H1 (cell line): ENCODE data around the gene ERLEC1. TPM values are rescaled to one million over a fixed set of nuclear protein-coding genes. Genes with fewer than 3 reads are reported as not detected.

Source experiments
- CTCF ChIA-PET: fragments of 300-600 bp; sonication (Branson Sonifier 250); formaldehyde crosslinking; loops from one replicate; lab custom pipeline; 2021; ENCODE audit not compliant: partially characterized antibody; lab: Charles Lee
- POLR2A ChIA-PET: fragments of 300-600 bp; sonication (Branson Sonifier 250); formaldehyde crosslinking; loops from one replicate; lab custom pipeline; 2021; ENCODE audit warnings: inconsistent platforms; ENCODE audit not compliant: partially characterized antibody; lab: Charles Lee
- DNase-seq, 2 experiments: peaks; one replicate each; pipeline versions ENCODE4 v3.0.0 to v3.0.0-alpha.2; 2010 to 2022; ENCODE audit warnings: low spot score in 2 of 2, low read depth in 1 of 2, mixed read lengths in 1 of 2
- FAIRE-seq: peaks from 2 replicates; lab custom pipeline; 2011; peaks lifted over from hg19 to GRCh38; lab: Jason Lieb, UNC
- H2AFZ ChIP-seq: 2 replicates; pipeline ENCODE4 v1.8.1; 2012; ENCODE audit warnings: low read length, inconsistent platforms
- H2AK5ac ChIP-seq: 2 replicates; pipeline ENCODE4 v1.6.1; 2013; ENCODE audit warnings: low read depth, low read length
- H2BK120ac ChIP-seq: replicated peaks from 2 replicates; pipeline ENCODE3; 2013; ENCODE audit warnings: low read depth, low read length, inconsistent platforms
- H2BK12ac ChIP-seq: 2 replicates; pipeline ENCODE4 v1.6.1; 2013; ENCODE audit warnings: low read depth, low read length
- H2BK15ac ChIP-seq: 2 replicates; pipeline ENCODE4 v1.6.1; 2013; ENCODE audit warnings: low read length
- H2BK20ac ChIP-seq: 2 replicates; pipeline ENCODE4 v1.6.1; 2013; ENCODE audit warnings: low read length
- H2BK5ac ChIP-seq: 2 replicates; pipeline ENCODE4 v1.6.1; 2013; ENCODE audit warnings: low read depth, low read length
- H3K14ac ChIP-seq: 2 replicates; pipeline ENCODE4 v1.6.1; 2013; ENCODE audit warnings: inconsistent platforms; ENCODE audit not compliant: insufficient read length
- H3K18ac ChIP-seq: 2 replicates; pipeline ENCODE4 v1.6.1; 2013; ENCODE audit warnings: low read length; ENCODE audit errors: extremely low read depth
- H3K23ac ChIP-seq: 2 replicates; pipeline ENCODE4 v1.6.1; 2013; ENCODE audit warnings: inconsistent platforms; ENCODE audit not compliant: insufficient read length
- H3K23me2 ChIP-seq: 2 replicates; pipeline ENCODE4 v1.6.1; 2013; ENCODE audit warnings: low read depth, low read length
- H3K27ac ChIP-seq: 2 replicates; pipeline ENCODE4 v1.6.1; 2011; ENCODE audit warnings: low read depth, low read length, inconsistent platforms
- H3K27me3 ChIP-seq, 4 experiments: replicated peaks in 1 of 4; 1 replicate in 1 of 4; 2 replicates in 3 of 4; pipeline versions ENCODE4 v1.6.1 to v1.8.1; 2011 to 2013; ENCODE audit warnings: low read length in 3 of 4, mild to moderate bottlenecking in 3 of 4, inconsistent platforms in 2 of 4, mixed read lengths in 2 of 4, moderate library complexity in 1 of 4; ENCODE audit not compliant: control insufficient read depth in 3 of 4, insufficient read depth in 3 of 4; ENCODE audit errors: extremely low read depth in 1 of 4
- H3K36me3 ChIP-seq, 4 experiments: 2 replicates each; pipeline versions ENCODE4 v1.6.1 to v1.8.1; 2011 to 2013; ENCODE audit warnings: mild to moderate bottlenecking in 4 of 4, low read length in 3 of 4, moderate library complexity in 2 of 4, control low read depth in 1 of 4, inconsistent platforms in 1 of 4; ENCODE audit not compliant: insufficient read depth in 4 of 4, control insufficient read depth in 2 of 4
- H3K4ac ChIP-seq: replicated peaks from 2 replicates; pipeline ENCODE3; 2013; ENCODE audit warnings: low read length, low read depth, mixed read lengths, inconsistent platforms; ENCODE audit not compliant: insufficient read length
- H3K4me1 ChIP-seq, 4 experiments: replicated peaks in 1 of 4; 1 replicate in 1 of 4; 2 replicates in 3 of 4; pipeline versions ENCODE4 v1.6.1 to v1.8.1; 2011 to 2013; ENCODE audit warnings: low read length in 3 of 4, inconsistent platforms in 2 of 4, mixed read lengths in 1 of 4; ENCODE audit not compliant: insufficient read depth in 4 of 4, control insufficient read depth in 3 of 4
- H3K4me2 ChIP-seq, 2 experiments: 2 replicates each; pipeline versions ENCODE4 v1.6.1 to v1.8.1; 2011 to 2013; ENCODE audit warnings: low read depth in 2 of 2, low read length in 2 of 2, control low read depth in 1 of 2, inconsistent platforms in 1 of 2, mild to moderate bottlenecking in 1 of 2; ENCODE audit not compliant: insufficient read depth in 1 of 2
- H3K4me3 ChIP-seq, 4 experiments: fragments of 200-600, 300-600 bp in 1 of 4; sonication (generic), shearing (Covaris generic), sonication (Bioruptor Twin) in 1 of 4; 2 replicates each; pipeline versions ENCODE4 v1.5.1 to v1.8.1; 2011 to 2016; ENCODE audit warnings: low read length in 4 of 4, low read depth in 3 of 4, control low read depth in 2 of 4, inconsistent platforms in 2 of 4, mild to moderate bottlenecking in 2 of 4, mixed read lengths in 1 of 4, moderate library complexity in 1 of 4; ENCODE audit not compliant: insufficient read depth in 2 of 4; ENCODE audit errors: extremely low read depth in 1 of 4
- H3K56ac ChIP-seq: replicated peaks from 2 replicates; pipeline ENCODE3; 2013; ENCODE audit warnings: low read depth, mild to moderate bottlenecking, mixed read lengths, low read length, inconsistent platforms; ENCODE audit not compliant: insufficient read length
- H3K79me1 ChIP-seq: 2 replicates; pipeline ENCODE4 v1.6.1; 2013; ENCODE audit warnings: low read depth, low read length, control low read depth
- H3K79me2 ChIP-seq, 2 experiments: 2 replicates each; pipeline versions ENCODE4 v1.6.1 to v1.8.1; 2012 to 2013; ENCODE audit warnings: low read length in 2 of 2, mild to moderate bottlenecking in 2 of 2, inconsistent platforms in 1 of 2; ENCODE audit not compliant: insufficient read depth in 2 of 2, control insufficient read depth in 1 of 2
- H3K9ac ChIP-seq, 4 experiments: replicated peaks in 1 of 4; 1 replicate in 1 of 4; 2 replicates in 3 of 4; pipeline versions ENCODE4 v1.6.1 to v1.8.1; 2011 to 2013; ENCODE audit warnings: low read depth in 3 of 4, low read length in 3 of 4, control low read depth in 2 of 4, mild to moderate bottlenecking in 2 of 4, moderate library complexity in 2 of 4, inconsistent platforms in 1 of 4; ENCODE audit errors: extremely low read depth in 1 of 4
- H3K9me3 ChIP-seq, 2 experiments: 2 replicates each; pipeline versions ENCODE4 v1.6.1 to v1.8.1; 2012 to 2013; ENCODE audit warnings: mild to moderate bottlenecking in 2 of 2, moderate library complexity in 2 of 2, control low read depth in 1 of 2, inconsistent platforms in 1 of 2, low read depth in 1 of 2, low read length in 1 of 2, mixed read lengths in 1 of 2; ENCODE audit not compliant: insufficient read depth in 2 of 2
- H4K20me1 ChIP-seq, 2 experiments: replicated peaks in 1 of 2; 2 replicates each; pipeline versions ENCODE3 to v1.8.1; 2011 to 2013; ENCODE audit warnings: inconsistent platforms in 2 of 2, low read length in 2 of 2, mild to moderate bottlenecking in 1 of 2; ENCODE audit not compliant: insufficient read depth in 2 of 2, control insufficient read depth in 1 of 2
- H4K5ac ChIP-seq: 2 replicates; pipeline ENCODE4 v1.6.1; 2013; ENCODE audit warnings: low read length, low read depth, mixed read lengths, inconsistent platforms; ENCODE audit not compliant: insufficient read length
- H4K8ac ChIP-seq: 2 replicates; pipeline ENCODE4 v1.8.0; 2013; ENCODE audit warnings: mild to moderate bottlenecking, moderate library complexity, low read length, inconsistent platforms; ENCODE audit not compliant: insufficient read depth; ENCODE audit errors: extremely low read depth
- H4K91ac ChIP-seq: replicated peaks from 2 replicates; pipeline ENCODE3; 2013; ENCODE audit warnings: low read length, mixed read lengths, inconsistent platforms; ENCODE audit not compliant: insufficient read length
- ASH2L ChIP-seq: fragments of 200-600, 300-600 bp; sonication (generic); IDR thresholded peaks from one replicate; pipeline ENCODE4 v1.7.1; 2017; ENCODE audit warnings: low read length
- CBX8 ChIP-seq: fragments of 300-800, 300-1000 bp; sonication (generic); IDR thresholded peaks from 2 replicates; pipeline ENCODE4 v1.7.1; 2016; ENCODE audit warnings: low read depth, low read length, borderline replicate concordance
- CREB1 ChIP-seq: IDR thresholded peaks from 2 replicates; pipeline ENCODE4 v1.6.1; 2012; ENCODE audit warnings: inconsistent platforms
- HDAC6 ChIP-seq: IDR thresholded peaks from one replicate; pipeline ENCODE4 v1.7.1; 2012; ENCODE audit warnings: low read depth, mild to moderate bottlenecking, inconsistent platforms, low read length, moderate library complexity
- KDM4A ChIP-seq: IDR thresholded peaks from one replicate; pipeline ENCODE4 v1.7.1; 2012; ENCODE audit warnings: low read depth, mild to moderate bottlenecking, moderate library complexity, low read length, inconsistent platforms; ENCODE audit not compliant: severe bottlenecking
- NANOG ChIP-seq: IDR thresholded peaks from 2 replicates; pipeline ENCODE4 v1.6.1; 2011; ENCODE audit warnings: low read length, low read depth, mild to moderate bottlenecking, inconsistent platforms; ENCODE audit not compliant: insufficient read depth, poor library complexity, severe bottlenecking
- POLR2AphosphoS5 ChIP-seq: IDR thresholded peaks from 2 replicates; pipeline ENCODE4 v1.6.1; 2011; ENCODE audit warnings: low read depth, low read length
- RNF2 ChIP-seq: fragments of 200-900, 300-1000 bp; sonication (generic); IDR thresholded peaks from 2 replicates; pipeline ENCODE4 v1.7.1; 2016; ENCODE audit warnings: borderline replicate concordance, low read depth, mild to moderate bottlenecking, antibody characterized with exemption, low read length; ENCODE audit not compliant: poor library complexity, severe bottlenecking; ENCODE audit errors: missing control alignments
- SP1 ChIP-seq: IDR thresholded peaks from 2 replicates; pipeline ENCODE4 v1.6.1; 2011; ENCODE audit warnings: low read depth, low read length
- SP4 ChIP-seq: IDR thresholded peaks from 2 replicates; pipeline ENCODE4 v1.6.1; 2012; ENCODE audit warnings: low read length, inconsistent platforms
- WGBS, 2 experiments: shearing (Covaris generic) in 1 of 2; methylation state at CpG; one replicate each; pipeline versions ENCODE4 v1.1.6 to v1.1.7; 2013 to 2015; ENCODE audit warnings: low lambda C conversion rate in 2 of 2, mixed read lengths in 2 of 2, inconsistent platforms in 1 of 2, low coverage in 1 of 2, missing lambda C conversion rate in 1 of 2; ENCODE audit not compliant: insufficient replicate concordance in 2 of 2, insufficient coverage in 1 of 2, insufficient read length in 1 of 2; ENCODE audit errors: extremely low coverage in 1 of 2, missing lambda C conversion rate in 1 of 2; 5-methylcytosine and 5-hydroxymethylcytosine counted together
- polyA plus RNA-seq, 7 experiments: library from polyadenylated mRNA; depleted of rRNA in 3 of 7; stranded (reverse) in 5 of 7; unstranded in 2 of 7; fragments of >200 nt in 5 of 7; fragments of 200-250 nt in 2 of 7; gene quantifications; 1 replicate in 5 of 7; 2 replicates in 1 of 7; 4 replicates in 1 of 7; pipeline versions ENCODE4 v1.2.1 to v1.2.3, GENCODE V29; 2011 to 2013; ENCODE audit warnings: missing spikeins in 2 of 7, mixed read lengths in 2 of 7
- total RNA-seq: library from RNA; stranded (reverse); fragmentation: NEBNext Ultra II Directional; extraction: Animal tissue kit (Norgen Biotek cat#: 25700); gene quantifications from 2 replicates; pipeline ENCODE4 v1.2.1, GENCODE V29; 2021

ERLEC1 gene
- total and polyA plus RNA-seq, 2 of the 8 experiments (the other 6 are each of a cell fraction or from before 2014, with no cell fraction given): 12.9 to 26.7 TPM

DNA sequence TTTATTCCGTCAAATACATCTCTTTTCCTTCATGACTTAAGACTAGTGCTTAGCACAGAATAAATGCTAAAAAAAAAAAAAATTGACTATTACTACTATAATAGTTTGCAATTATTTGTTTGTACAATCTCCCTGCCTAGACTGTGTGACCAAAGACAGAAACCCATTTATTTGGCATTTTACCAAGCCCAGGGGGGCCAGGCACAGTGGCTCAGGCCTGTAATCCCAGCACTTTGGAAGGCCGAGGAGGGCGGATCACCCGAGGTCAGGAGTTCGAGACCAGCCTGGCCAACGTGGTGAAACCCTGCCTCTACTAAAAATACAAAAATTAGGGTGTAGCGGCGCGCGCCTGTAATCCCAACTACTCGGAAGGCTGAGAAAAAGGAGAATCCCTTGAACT lies 1.5 kb upstream of the ERLEC1 start:
- no peak overlapping the region for H3K4ac ChIP-seq
- TF ChIP-seq SP1: no peak
- TF ChIP-seq RNF2: no peak
- no peak for TF ChIP-seq CREB1
- no peak for TF ChIP-seq ASH2L
- TF ChIP-seq KDM4A: no peak
- no peak for TF ChIP-seq SP4
- no peak for TF ChIP-seq POLR2AphosphoS5
- no peak for TF ChIP-seq NANOG
- TF ChIP-seq CBX8: no peak
- TF ChIP-seq HDAC6: no peak
- no peak overlapping the region for H2AFZ ChIP-seq
- H3K9ac ChIP-seq: peak overlapping the region in 2 of 4 experiments; percentile 97 to 98; a peak in 3 of 7 replicates
- no peak overlapping the region for H2BK15ac ChIP-seq
- H2BK5ac ChIP-seq: no peak overlapping the region
- H3K79me2 ChIP-seq: peaks cover 24 to 87% of the 10 kb centered on the region in 2 experiments
- H3K27ac ChIP-seq: no peak overlapping the region
- no peak overlapping the region for H2BK12ac ChIP-seq
- DNase-seq (no peak), FAIRE-seq (no peak)
- H3K79me1 ChIP-seq: peaks cover 8% of the 10 kb centered on the region
- no peak overlapping the region for H4K91ac ChIP-seq
- no peak overlapping the region for H3K56ac ChIP-seq
- peaks cover 0 to 14% (median 3%) of the 10 kb centered on the region in 4 experiments; a peak in 4 of 7 replicates for H3K4me1 ChIP-seq
- H3K4me3 ChIP-seq: peak overlapping the region; percentile 79 to 100 (median 98); a peak in 7 of 8 replicates
- ChIA-PET CTCF (no interaction called here), POLR2A (interaction anchor here (1.0 to 12.8 kb wide), 2 partner anchors 14 to 17 kb away, joined by 3 to 124 read pairs; partner anchors contain the start of gene CHAC2)
- no peak overlapping the region for H3K23ac ChIP-seq
- H3K9me3 ChIP-seq: no peaks in the 10 kb centered on the region
- no peaks in the 10 kb centered on the region for H3K27me3 ChIP-seq
- H4K20me1 ChIP-seq: peaks cover 5 to 6% of the 10 kb centered on the region in 2 experiments
- H3K14ac ChIP-seq: no peak overlapping the region
- no peak overlapping the region for H4K8ac ChIP-seq
- H3K36me3 ChIP-seq: peaks cover 0 to 5% (median 1%) of the 10 kb centered on the region in 4 experiments; a peak in 2 of 8 replicates
- H3K23me2 ChIP-seq: peaks cover 5% of the 10 kb centered on the region
- H2BK20ac ChIP-seq: no peak overlapping the region
- H3K4me2 ChIP-seq: peak overlapping the region; percentile 91 to 100
- H4K5ac ChIP-seq: no peak overlapping the region
- 84% methylated on average over 11 of the region's 11 CpGs; no CpG with 5 or more reads in 1 of the 2 experiments for WGBS, 2 experiments
- no peak overlapping the region for H2BK120ac ChIP-seq
- H2AK5ac ChIP-seq: no peak overlapping the region
- no peak overlapping the region for H3K18ac ChIP-seq
